Trophoblast cell (in vitro differentiated cells and primary cell): ENCODE measurements around the gene CST4.
"Not testable (repeated sequence)": the region's sequence is repeated elsewhere in the genome, so short reads cannot be mapped to it uniquely, and the experiment has no call there.

Source experiments
- DNase-seq, 2 donors: peaks; one replicate each; pipeline ENCODE4 v3.0.0-alpha.2; 2016
- H2AFZ ChIP-seq: 2 replicates; pipeline ENCODE4 v1.6.1; 2013; ENCODE audit warnings: low read length, moderate library complexity, mild to moderate bottlenecking; ENCODE audit not compliant: insufficient read depth, poor library complexity
- H2AK5ac ChIP-seq: 2 replicates; pipeline ENCODE4 v1.6.1; 2013; ENCODE audit warnings: mild to moderate bottlenecking, low read length
- H2BK120ac ChIP-seq: 2 replicates; pipeline ENCODE4 v1.6.1; 2013; ENCODE audit warnings: low read length, mild to moderate bottlenecking, moderate library complexity; ENCODE audit not compliant: insufficient read depth, poor library complexity
- H2BK12ac ChIP-seq: 2 replicates; pipeline ENCODE4 v1.6.1; 2013; ENCODE audit warnings: mild to moderate bottlenecking, low read length, moderate library complexity
- H2BK5ac ChIP-seq: 2 replicates; pipeline ENCODE4 v1.6.1; 2013; ENCODE audit warnings: low read length, low read depth, moderate library complexity, mild to moderate bottlenecking; ENCODE audit not compliant: poor library complexity
- H3K14ac ChIP-seq: 2 replicates; pipeline ENCODE4 v1.6.1; 2013; ENCODE audit warnings: mild to moderate bottlenecking, low read length
- H3K18ac ChIP-seq: 2 replicates; pipeline ENCODE4 v1.6.1; 2013; ENCODE audit warnings: mild to moderate bottlenecking, low read length
- H3K23ac ChIP-seq: 2 replicates; pipeline ENCODE4 v1.6.1; 2013; ENCODE audit warnings: low read length
- H3K27ac ChIP-seq: 2 replicates; pipeline ENCODE4 v1.5.1; 2013; ENCODE audit warnings: low read depth, mild to moderate bottlenecking, inconsistent platforms, low read length, moderate library complexity
- H3K27me3 ChIP-seq: 2 replicates; pipeline ENCODE4 v1.6.1; 2013; ENCODE audit warnings: inconsistent platforms, mild to moderate bottlenecking, low read length, moderate library complexity; ENCODE audit not compliant: insufficient read depth
- H3K36me3 ChIP-seq, 2 experiments: 1 replicate in 1 of 2; 2 replicates in 1 of 2; pipeline ENCODE4 v1.6.1; 2013; ENCODE audit warnings: low read length in 2 of 2, mild to moderate bottlenecking in 2 of 2, moderate library complexity in 1 of 2; ENCODE audit not compliant: insufficient read depth in 2 of 2, control insufficient read depth in 1 of 2
- H3K4ac ChIP-seq: 2 replicates; pipeline ENCODE4 v1.6.1; 2013; ENCODE audit warnings: low read depth, mild to moderate bottlenecking, low read length, moderate library complexity
- H3K4me1 ChIP-seq, 2 experiments: 1 replicate in 1 of 2; 2 replicates in 1 of 2; pipeline ENCODE4 v1.6.1; 2013; ENCODE audit warnings: low read length in 2 of 2, mild to moderate bottlenecking in 2 of 2, moderate library complexity in 1 of 2; ENCODE audit not compliant: insufficient read depth in 2 of 2, control insufficient read depth in 1 of 2
- H3K4me2 ChIP-seq: 2 replicates; pipeline ENCODE4 v1.6.1; 2013; ENCODE audit warnings: inconsistent platforms, mild to moderate bottlenecking, low read length, moderate library complexity
- H3K4me3 ChIP-seq: 2 replicates; pipeline ENCODE4 v1.5.1; 2013; ENCODE audit warnings: mild to moderate bottlenecking, low read depth, low read length, inconsistent platforms
- H3K79me1 ChIP-seq: one replicate; pipeline ENCODE4 v1.6.1; 2013; ENCODE audit warnings: low read length
- H3K79me2 ChIP-seq: 2 replicates; pipeline ENCODE4 v1.6.1; 2013; ENCODE audit warnings: low read length, mild to moderate bottlenecking; ENCODE audit not compliant: control insufficient read depth, insufficient read depth, poor library complexity
- H3K9ac ChIP-seq: 2 replicates; pipeline ENCODE4 v1.6.1; 2013; ENCODE audit warnings: mild to moderate bottlenecking, low read length
- H3K9me3 ChIP-seq: 2 replicates; pipeline ENCODE4 v1.6.1; 2013; ENCODE audit warnings: low read depth, mild to moderate bottlenecking, control low read depth, inconsistent platforms, low read length; ENCODE audit not compliant: insufficient read depth
- H4K12ac ChIP-seq: 2 replicates; pipeline ENCODE4 v1.6.1; 2013; ENCODE audit warnings: low read depth, mild to moderate bottlenecking, low read length, moderate library complexity
- H4K8ac ChIP-seq: 2 replicates; pipeline ENCODE4 v1.6.1; 2013; ENCODE audit warnings: low read depth, mild to moderate bottlenecking, low read length, moderate library complexity
- H4K91ac ChIP-seq: one replicate; pipeline ENCODE4 v1.6.1; 2013; ENCODE audit warnings: low read depth, mild to moderate bottlenecking, low read length, moderate library complexity
- WGBS: extraction: QIAGEN DNeasy Blood & Tissue Kit; methylation state at CpG from one replicate; pipeline ENCODE4 v1.1.7; 2013; ENCODE audit warnings: missing lambda C conversion rate; ENCODE audit not compliant: insufficient read length, insufficient coverage; ENCODE audit errors: extremely low coverage; 5-methylcytosine and 5-hydroxymethylcytosine counted together

The CST4 gene

GRCh38 chr20:23727016-23727415 is 38.2 kb upstream of the CST4 start:
- H3K9me3 ChIP-seq: no peaks in the 10 kb centered on the region
- H4K12ac ChIP-seq: no peak overlapping the region
- no peak overlapping the region for H3K27ac ChIP-seq
- no peaks in the 10 kb centered on the region for H3K79me1 ChIP-seq
- no peaks in the 10 kb centered on the region for H3K27me3 ChIP-seq
- no peak overlapping the region for H3K4ac ChIP-seq
- no peak overlapping the region for H3K4me3 ChIP-seq
- no peaks in the 10 kb centered on the region for H3K36me3 ChIP-seq
- no peak overlapping the region for H3K23ac ChIP-seq
- H3K79me2 ChIP-seq: no peaks in the 10 kb centered on the region
- H2BK12ac ChIP-seq: no peak overlapping the region
- no peak overlapping the region for H3K18ac ChIP-seq
- no peaks in the 10 kb centered on the region for H3K4me1 ChIP-seq
- no peak overlapping the region for H2AFZ ChIP-seq
- no peak overlapping the region for H4K91ac ChIP-seq
- no peak overlapping the region for H4K8ac ChIP-seq
- H3K4me2 ChIP-seq: no peak overlapping the region
- no peak overlapping the region for H3K14ac ChIP-seq
- H2AK5ac ChIP-seq: no peak overlapping the region
- no peak for DNase-seq
- no peak overlapping the region for H2BK5ac ChIP-seq
- H2BK120ac ChIP-seq: no peak overlapping the region
- no CpG with 5 or more reads among the region's 3 CpGs for WGBS
- no peak overlapping the region for H3K9ac ChIP-seq

GRCh38 chr20:23725102-23725501 is 36.3 kb upstream of the CST4 start:
- H3K79me2 ChIP-seq: no peaks in the 10 kb centered on the region
- no peak overlapping the region for H3K18ac ChIP-seq
- no peak overlapping the region for H2BK120ac ChIP-seq
- H3K36me3 ChIP-seq: no peaks in the 10 kb centered on the region
- H4K12ac ChIP-seq: no peak overlapping the region
- no peaks in the 10 kb centered on the region for H3K4me1 ChIP-seq
- H3K4me3 ChIP-seq: no peak overlapping the region
- H3K27me3 ChIP-seq: no peaks in the 10 kb centered on the region
- DNase-seq: no peak
- H4K91ac ChIP-seq: no peak overlapping the region
- H3K9me3 ChIP-seq: no peaks in the 10 kb centered on the region
- H3K23ac ChIP-seq: peak overlapping the region; percentile 17
- H3K4me2 ChIP-seq: no peak overlapping the region
- H3K79me1 ChIP-seq: no peaks in the 10 kb centered on the region
- H3K27ac ChIP-seq: no peak overlapping the region
- H3K9ac ChIP-seq: no peak overlapping the region
- no peak overlapping the region for H2AK5ac ChIP-seq
- no CpG with 5 or more reads among the region's 3 CpGs for WGBS
- H3K4ac ChIP-seq: no peak overlapping the region
- no peak overlapping the region for H4K8ac ChIP-seq
- H2AFZ ChIP-seq: no peak overlapping the region
- H2BK12ac ChIP-seq: no peak overlapping the region
- no peak overlapping the region for H2BK5ac ChIP-seq
- no peak overlapping the region for H3K14ac ChIP-seq

- H2BK120ac ChIP-seq, H3K4me1 ChIP-seq, H3K27me3 ChIP-seq, H3K4ac ChIP-seq, H4K8ac ChIP-seq, H3K79me2 ChIP-seq, H3K9me3 ChIP-seq, H2BK12ac ChIP-seq, H4K12ac ChIP-seq, H2AK5ac ChIP-seq, H2AFZ ChIP-seq, H3K9ac ChIP-seq, H3K4me2 ChIP-seq, H3K27ac ChIP-seq, H3K4me3 ChIP-seq, H3K23ac ChIP-seq, H4K91ac ChIP-seq, H3K36me3 ChIP-seq, H3K79me1 ChIP-seq, H3K18ac ChIP-seq, H3K14ac ChIP-seq, H2BK5ac ChIP-seq: not testable (repeated sequence)
- no CpG with 5 or more reads among the region's 2 CpGs for WGBS
- DNase-seq: peak in 1 of 2 donors; percentile 14
These were observed 34.9 kb upstream of the CST4 start for GRCh38 chr20:23723659-23724307.

- not testable (repeated sequence) for H3K9me3 ChIP-seq, H3K9ac ChIP-seq, H3K4me1 ChIP-seq, H3K4me3 ChIP-seq, H4K91ac ChIP-seq, H3K23ac ChIP-seq, H3K36me3 ChIP-seq, H2AK5ac ChIP-seq, H2BK120ac ChIP-seq, H3K79me2 ChIP-seq, H2BK5ac ChIP-seq, H4K12ac ChIP-seq, DNase-seq, H4K8ac ChIP-seq, H3K18ac ChIP-seq, H2BK12ac ChIP-seq, H2AFZ ChIP-seq, H3K4me2 ChIP-seq, H3K27me3 ChIP-seq, H3K79me1 ChIP-seq, H3K4ac ChIP-seq, H3K27ac ChIP-seq, H3K14ac ChIP-seq
- WGBS: no CpG with 5 or more reads among the region's 5 CpGs
These were observed 34.0 kb upstream of the CST4 start for GRCh38 chr20:23722851-23723250.
